Mesendoderm (in vitro differentiated cells): ENCODE measurements around the gene EDA.
A peak's percentile ranks its signal among the peaks of the same experiment; 100 is the strongest.

Experiments
- DNase-seq: peaks from one replicate; pipeline ENCODE4 v3.0.0; 2013
- H2AK5ac ChIP-seq: 2 replicates; pipeline ENCODE4 v1.6.1; 2013; ENCODE audit warnings: low read length, inconsistent platforms
- H2BK120ac ChIP-seq: 2 replicates; pipeline ENCODE4 v1.6.1; 2013; ENCODE audit warnings: low read depth, mild to moderate bottlenecking, low read length, moderate library complexity, mixed read lengths
- H2BK15ac ChIP-seq: replicated peaks from 2 replicates; pipeline ENCODE4 v1.6.1; 2013; ENCODE audit warnings: low read depth, mild to moderate bottlenecking, moderate library complexity
- H2BK5ac ChIP-seq: 2 replicates; pipeline ENCODE4 v1.6.1; 2013; ENCODE audit warnings: low read length, inconsistent platforms
- H3K18ac ChIP-seq: 2 replicates; pipeline ENCODE4 v1.6.1; 2013; ENCODE audit warnings: mild to moderate bottlenecking, low read length, mixed read lengths
- H3K23ac ChIP-seq: one replicate; pipeline ENCODE4 v1.6.1; 2013; ENCODE audit warnings: low read length
- H3K27ac ChIP-seq: 2 replicates; pipeline ENCODE4 v1.5.1; 2013; ENCODE audit warnings: low read depth, mild to moderate bottlenecking, inconsistent platforms, low read length, moderate library complexity
- H3K27me3 ChIP-seq: 2 replicates; pipeline ENCODE4 v1.6.1; 2013; ENCODE audit warnings: low read length, control low read depth, mild to moderate bottlenecking, inconsistent platforms; ENCODE audit not compliant: insufficient read depth, poor library complexity
- H3K36me3 ChIP-seq: 2 replicates; pipeline ENCODE4 v1.6.1; 2013; ENCODE audit warnings: low read length, inconsistent platforms; ENCODE audit not compliant: control insufficient read depth, insufficient read depth
- H3K4ac ChIP-seq: one replicate; pipeline ENCODE4 v1.6.1; 2013; ENCODE audit warnings: low read depth, mild to moderate bottlenecking, low read length, moderate library complexity
- H3K4me1 ChIP-seq: 2 replicates; pipeline ENCODE4 v1.6.1; 2013; ENCODE audit warnings: low read depth, low read length, inconsistent platforms; ENCODE audit not compliant: control insufficient read depth
- H3K4me2 ChIP-seq: 2 replicates; pipeline ENCODE4 v1.6.1; 2013; ENCODE audit warnings: low read length
- H3K4me3 ChIP-seq: 2 replicates; pipeline ENCODE4 v1.5.1; 2013; ENCODE audit warnings: mild to moderate bottlenecking, low read length
- H3K56ac ChIP-seq: one replicate; pipeline ENCODE4 v1.6.1; 2013; ENCODE audit warnings: low read length
- H3K79me1 ChIP-seq: 2 replicates; pipeline ENCODE4 v1.6.1; 2013; ENCODE audit warnings: low read length, inconsistent platforms
- H3K79me2 ChIP-seq: 2 replicates; pipeline ENCODE4 v1.6.1; 2013; ENCODE audit warnings: mild to moderate bottlenecking, low read length; ENCODE audit not compliant: control insufficient read depth, insufficient read depth
- H3K9ac ChIP-seq: 2 replicates; pipeline ENCODE4 v1.6.1; 2013; ENCODE audit warnings: low read length, inconsistent platforms
- H4K5ac ChIP-seq: one replicate; pipeline ENCODE4 v1.6.1; 2013; ENCODE audit warnings: low read length
- H4K8ac ChIP-seq: one replicate; pipeline ENCODE4 v1.6.1; 2013; ENCODE audit warnings: low read depth, mild to moderate bottlenecking, control low read depth, low read length, moderate library complexity
- WGBS: extraction: QIAGEN DNeasy Blood & Tissue Kit; methylation state at CpG from one replicate; pipeline ENCODE4 v1.1.7; 2013; ENCODE audit warnings: low lambda C conversion rate, missing lambda C conversion rate; ENCODE audit not compliant: insufficient coverage; ENCODE audit errors: extremely low coverage; 5-methylcytosine and 5-hydroxymethylcytosine counted together

Gene EDA

GRCh38 chrX:70013466-70014381 is 397.8 kb downstream of the EDA start:
- no peak overlapping the region for H3K56ac ChIP-seq
- no peak overlapping the region for H3K23ac ChIP-seq
- peak; percentile 8 for DNase-seq
- no peaks in the 10 kb centered on the region for H3K27me3 ChIP-seq
- no peak overlapping the region for H3K4ac ChIP-seq
- no peak overlapping the region for H3K4me3 ChIP-seq
- no peak overlapping the region for H4K5ac ChIP-seq
- H3K4me1 ChIP-seq, result no peaks in the 10 kb centered on the region
- H4K8ac ChIP-seq, result no peak overlapping the region
- H2BK15ac ChIP-seq, result no peak overlapping the region
- no CpG with 5 or more reads among the region's 5 CpGs for WGBS
- H2BK120ac ChIP-seq, result no peak overlapping the region
- no peak overlapping the region for H3K18ac ChIP-seq
- H3K36me3 ChIP-seq, result no peaks in the 10 kb centered on the region
- H2BK5ac ChIP-seq, result no peak overlapping the region
- H3K27ac ChIP-seq, result no peak overlapping the region
- no peaks in the 10 kb centered on the region for H3K79me2 ChIP-seq
- no peak overlapping the region for H3K4me2 ChIP-seq
- no peaks in the 10 kb centered on the region for H3K79me1 ChIP-seq
- H2AK5ac ChIP-seq, result no peak overlapping the region
- H3K9ac ChIP-seq, result no peak overlapping the region

- Histone ChIP-seq H4K5ac (no peak overlapping the region), H3K9ac (no peak overlapping the region), H4K8ac (no peak overlapping the region), H2BK120ac (no peak overlapping the region), H3K27me3 (no peaks in the 10 kb centered on the region), H3K4me2 (no peak overlapping the region), H3K4me3 (no peak overlapping the region), H3K27ac (no peak overlapping the region), H3K23ac (no peak overlapping the region), H2BK15ac (no peak overlapping the region), H3K18ac (no peak overlapping the region), H3K79me1 (no peaks in the 10 kb centered on the region), H3K4me1 (no peaks in the 10 kb centered on the region), H3K56ac (no peak overlapping the region), H3K79me2 (no peaks in the 10 kb centered on the region), H3K36me3 (no peaks in the 10 kb centered on the region), H2AK5ac (no peak overlapping the region), H3K4ac (no peak overlapping the region), H2BK5ac (no peak overlapping the region)
- no CpG with 5 or more reads among the region's 2 CpGs for WGBS
- DNase-seq, result no peak
Measured at GRCh38 chrX:70016513-70016912, 400.6 kb downstream of the EDA start.

- no peak overlapping the region for H3K23ac ChIP-seq
- no peak for DNase-seq
- H3K27ac ChIP-seq, result no peak overlapping the region
- no peak overlapping the region for H3K56ac ChIP-seq
- no peaks in the 10 kb centered on the region for H3K4me1 ChIP-seq
- H3K4me2 ChIP-seq, result no peak overlapping the region
- H2BK5ac ChIP-seq, result no peak overlapping the region
- no peaks in the 10 kb centered on the region for H3K27me3 ChIP-seq
- H3K36me3 ChIP-seq, result no peaks in the 10 kb centered on the region
- no peak overlapping the region for H3K9ac ChIP-seq
- no CpG with 5 or more reads among the region's 4 CpGs for WGBS
- H3K18ac ChIP-seq, result no peak overlapping the region
- H3K79me1 ChIP-seq, result no peaks in the 10 kb centered on the region
- H4K5ac ChIP-seq, result no peak overlapping the region
- no peak overlapping the region for H2BK120ac ChIP-seq
- H2AK5ac ChIP-seq, result no peak overlapping the region
- no peak overlapping the region for H2BK15ac ChIP-seq
- H3K4me3 ChIP-seq, result no peak overlapping the region
- no peaks in the 10 kb centered on the region for H3K79me2 ChIP-seq
- no peak overlapping the region for H4K8ac ChIP-seq
- H3K4ac ChIP-seq, result no peak overlapping the region
Measured at GRCh38 chrX:70022616-70023015, 406.7 kb downstream of the EDA start.

GRCh38 chrX:70025464-70025863 is 409.6 kb downstream of the EDA start:
- Histone ChIP-seq H3K27ac (no peak overlapping the region), H4K8ac (no peak overlapping the region), H3K79me1 (no peaks in the 10 kb centered on the region), H3K4me2 (no peak overlapping the region), H3K4ac (no peak overlapping the region), H4K5ac (no peak overlapping the region), H3K27me3 (no peaks in the 10 kb centered on the region), H2BK5ac (no peak overlapping the region), H2BK15ac (no peak overlapping the region), H3K9ac (no peak overlapping the region), H3K4me3 (no peak overlapping the region), H3K4me1 (peaks cover 2% of the 10 kb centered on the region), H3K56ac (no peak overlapping the region), H3K23ac (no peak overlapping the region), H3K18ac (no peak overlapping the region), H3K79me2 (no peaks in the 10 kb centered on the region), H2BK120ac (no peak overlapping the region), H2AK5ac (no peak overlapping the region), H3K36me3 (no peaks in the 10 kb centered on the region)
- no peak for DNase-seq
- no CpG with 5 or more reads among the region's 1 CpG for WGBS

- no peaks in the 10 kb centered on the region for H3K79me1 ChIP-seq
- H4K5ac ChIP-seq, result no peak overlapping the region
- peak overlapping the region; percentile 3 for H3K56ac ChIP-seq
- peaks cover 2% of the 10 kb centered on the region for H3K4me1 ChIP-seq
- no peak overlapping the region for H3K4ac ChIP-seq
- no peak overlapping the region for H3K27ac ChIP-seq
- H3K4me3 ChIP-seq, result no peak overlapping the region
- H3K23ac ChIP-seq, result no peak overlapping the region
- no peak overlapping the region for H2AK5ac ChIP-seq
- no peak overlapping the region for H3K9ac ChIP-seq
- H3K79me2 ChIP-seq, result no peaks in the 10 kb centered on the region
- H2BK5ac ChIP-seq, result no peak overlapping the region
- H2BK120ac ChIP-seq, result no peak overlapping the region
- H3K27me3 ChIP-seq, result no peaks in the 10 kb centered on the region
- H3K18ac ChIP-seq, result no peak overlapping the region
- no peak overlapping the region for H2BK15ac ChIP-seq
- H3K4me2 ChIP-seq, result no peak overlapping the region
- no peak for DNase-seq
- no peak overlapping the region for H4K8ac ChIP-seq
- no peaks in the 10 kb centered on the region for H3K36me3 ChIP-seq
- WGBS, result no CpG with 5 or more reads among the region's 1 CpG
Measured at GRCh38 chrX:70026112-70026850, 410.4 kb downstream of the EDA start.
